GM19351 (cell line): ENCODE results near the gene KHSRP.
"Not testable (repeated sequence)": the region's sequence is repeated elsewhere in the genome, so short reads cannot be mapped to it uniquely, and the experiment has no call there.

Source experiments
- ATAC-seq: cut with Tn5 transposase; IDR thresholded peaks from one replicate; pipeline ENCODE4 v1.9.1; 2021; ENCODE audit warnings: mild to moderate bottlenecking, moderate library complexity; ENCODE audit not compliant: unreplicated experiment

The KHSRP gene

DNA sequence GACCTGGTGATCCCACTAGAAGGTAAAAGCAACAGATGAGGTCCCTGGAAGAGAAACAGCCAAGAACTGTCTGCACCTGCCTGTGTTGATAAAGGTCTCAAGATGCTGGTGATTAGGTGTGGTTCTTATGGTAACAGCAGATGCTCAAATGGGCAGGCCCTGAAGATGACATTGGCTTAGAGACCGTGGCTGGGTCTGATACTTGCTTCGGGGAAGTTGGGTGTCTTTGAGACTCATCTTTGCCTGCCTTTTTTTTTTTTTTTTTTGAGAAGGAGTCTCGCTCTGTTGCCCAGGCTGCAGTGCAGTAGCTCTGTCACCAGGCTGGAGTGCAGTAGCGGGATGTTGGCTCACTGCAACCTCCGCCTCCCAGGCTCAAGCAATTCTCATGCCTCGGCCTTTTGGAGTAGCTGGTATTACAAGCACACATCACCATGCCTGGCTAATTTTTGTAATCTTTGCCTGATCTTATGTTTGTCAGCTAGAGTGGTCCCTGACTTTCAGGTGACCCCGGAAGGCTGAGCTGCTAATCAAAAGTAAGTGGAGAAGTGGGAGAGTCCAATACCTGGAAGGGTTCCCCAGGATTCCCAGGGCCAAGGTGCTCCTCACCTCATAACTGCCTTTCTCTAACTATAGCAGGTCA is 27.1 kb upstream of the KHSRP start:
- ATAC-seq = no peak

DNA sequence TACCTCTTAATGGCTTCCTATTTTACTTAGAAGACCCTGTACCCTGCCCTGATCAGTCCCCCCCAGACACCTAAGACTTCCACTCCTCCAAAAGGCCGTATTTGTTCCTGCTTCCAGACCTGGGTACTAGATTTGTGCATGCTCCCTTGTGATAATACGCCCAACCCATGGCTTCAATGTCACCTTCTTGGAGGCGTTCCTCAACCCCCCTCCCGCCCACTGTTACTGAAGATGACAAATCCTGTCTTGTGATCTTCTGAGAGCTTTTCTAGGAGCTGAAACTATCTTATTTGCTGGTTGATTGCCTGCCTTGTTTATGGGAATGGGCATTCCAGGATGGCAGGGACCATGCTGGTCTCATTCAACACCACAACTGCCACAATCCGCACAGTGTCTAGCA is 25.6 kb upstream of the KHSRP start:
- no peak for ATAC-seq

DNA sequence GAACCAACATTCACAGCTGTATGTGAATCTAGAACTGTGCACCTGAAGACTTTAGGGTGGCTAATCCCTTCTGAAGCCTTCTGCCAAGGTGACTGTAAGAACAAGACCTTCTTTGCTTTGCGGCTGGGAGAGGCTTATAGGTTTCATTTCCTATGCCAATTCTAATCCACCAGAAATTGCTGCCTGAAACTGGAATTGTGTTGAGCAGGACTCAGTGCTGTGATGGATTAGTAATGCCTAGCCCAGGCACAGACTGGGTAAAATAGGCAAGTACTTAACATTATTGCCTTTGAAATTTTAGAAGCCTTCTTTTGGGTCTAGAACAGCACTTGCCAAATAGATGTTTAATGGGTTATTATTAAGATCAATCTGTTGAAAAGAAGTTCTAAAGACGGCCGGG is 23.4 kb upstream of the KHSRP start:
- no peak for ATAC-seq

- ATAC-seq = no peak
Measured at GRCh38 chr19:6446452-6446851, 21.8 kb upstream of the KHSRP start.

DNA sequence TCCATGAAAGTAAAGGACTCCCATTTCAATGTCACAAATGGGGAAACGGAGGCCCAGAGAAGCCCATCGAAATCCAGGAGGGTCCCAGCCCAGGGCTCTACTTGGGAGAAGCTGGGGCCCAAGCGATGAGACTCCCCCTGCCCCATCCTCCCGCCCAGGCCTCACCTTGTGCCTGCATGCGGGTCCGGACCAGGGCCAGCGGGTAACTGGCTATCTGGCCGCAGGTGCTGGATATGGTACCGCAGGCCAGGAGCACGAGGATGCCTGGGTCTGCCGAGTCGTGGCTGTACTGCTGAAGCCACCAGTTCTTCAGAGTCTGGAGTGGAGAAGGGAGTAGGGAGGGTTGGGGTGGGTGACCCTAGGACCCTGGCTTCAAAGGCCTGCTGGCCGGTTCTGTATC is 19.4 kb upstream of the KHSRP start:
- no peak for ATAC-seq

DNA sequence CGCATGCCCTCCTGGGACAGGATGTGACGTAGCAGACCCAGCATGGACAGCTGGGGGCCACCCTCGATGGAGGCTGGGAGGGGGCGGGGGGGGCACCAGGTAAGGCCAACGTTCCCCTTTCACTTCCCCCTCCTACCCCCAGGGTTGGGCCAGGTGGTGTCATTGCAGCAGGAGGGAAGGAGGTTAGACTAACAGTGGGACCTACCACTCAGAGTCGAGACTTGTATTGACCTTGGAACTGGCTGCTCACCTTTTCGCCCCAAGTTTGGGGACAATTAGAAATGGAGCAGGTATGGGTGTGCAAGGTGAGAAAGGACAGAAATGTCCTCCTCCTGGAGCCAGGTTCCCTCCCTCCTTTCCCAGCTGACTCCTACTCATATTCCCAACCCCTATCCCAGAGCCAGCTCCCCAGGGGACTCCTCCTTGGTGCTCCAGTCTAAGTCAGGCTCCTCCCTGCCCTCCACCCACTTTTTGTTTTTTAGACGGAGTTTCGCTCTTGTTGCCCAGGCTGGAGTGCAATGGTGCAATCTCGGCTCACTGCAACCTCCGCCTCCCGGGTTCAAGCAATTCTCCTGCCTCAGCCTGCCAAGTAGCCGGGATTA is 17.6 kb upstream of the KHSRP start:
- ATAC-seq = no peak

- ATAC-seq = no peak
Measured at GRCh38 chr19:6440905-6441304, 16.3 kb upstream of the KHSRP start.

GRCh38 chr19:6439743-6440142 is 15.1 kb upstream of the KHSRP start:
- ATAC-seq = no peak

GRCh38 chr19:6433663-6434062 is 9.1 kb upstream of the KHSRP start, which contains the start of gene SLC25A41:
Gene SLC25A41, minus strand, starts transcription at chr19:6433763. Its CDS starts 70 bp downstream, at chr19:6433693.
- ATAC-seq = no peak

DNA sequence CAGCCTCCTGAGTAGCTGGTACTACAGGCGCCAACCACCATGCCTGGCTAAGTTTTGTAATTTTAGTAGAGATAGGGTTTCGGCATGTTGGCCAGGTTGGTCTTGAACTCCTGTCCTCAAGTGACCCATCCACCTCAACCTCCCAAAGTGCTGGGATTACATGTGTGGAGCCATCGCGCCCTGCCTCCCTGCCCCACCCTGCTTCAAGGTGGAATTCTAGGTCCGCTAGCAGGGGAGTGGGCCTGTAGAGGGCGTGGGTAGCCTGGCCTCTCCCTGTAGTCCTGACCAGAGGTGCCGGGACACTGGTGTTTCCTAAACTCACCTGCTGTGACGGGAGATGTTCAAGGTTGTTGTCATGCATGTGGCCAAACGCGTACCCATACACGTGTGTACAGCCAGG is 8.6 kb upstream of the KHSRP start:
- no peak for ATAC-seq

GRCh38 chr19:6431891-6432290 is 7.3 kb upstream of the KHSRP start:
- ATAC-seq = no peak

DNA sequence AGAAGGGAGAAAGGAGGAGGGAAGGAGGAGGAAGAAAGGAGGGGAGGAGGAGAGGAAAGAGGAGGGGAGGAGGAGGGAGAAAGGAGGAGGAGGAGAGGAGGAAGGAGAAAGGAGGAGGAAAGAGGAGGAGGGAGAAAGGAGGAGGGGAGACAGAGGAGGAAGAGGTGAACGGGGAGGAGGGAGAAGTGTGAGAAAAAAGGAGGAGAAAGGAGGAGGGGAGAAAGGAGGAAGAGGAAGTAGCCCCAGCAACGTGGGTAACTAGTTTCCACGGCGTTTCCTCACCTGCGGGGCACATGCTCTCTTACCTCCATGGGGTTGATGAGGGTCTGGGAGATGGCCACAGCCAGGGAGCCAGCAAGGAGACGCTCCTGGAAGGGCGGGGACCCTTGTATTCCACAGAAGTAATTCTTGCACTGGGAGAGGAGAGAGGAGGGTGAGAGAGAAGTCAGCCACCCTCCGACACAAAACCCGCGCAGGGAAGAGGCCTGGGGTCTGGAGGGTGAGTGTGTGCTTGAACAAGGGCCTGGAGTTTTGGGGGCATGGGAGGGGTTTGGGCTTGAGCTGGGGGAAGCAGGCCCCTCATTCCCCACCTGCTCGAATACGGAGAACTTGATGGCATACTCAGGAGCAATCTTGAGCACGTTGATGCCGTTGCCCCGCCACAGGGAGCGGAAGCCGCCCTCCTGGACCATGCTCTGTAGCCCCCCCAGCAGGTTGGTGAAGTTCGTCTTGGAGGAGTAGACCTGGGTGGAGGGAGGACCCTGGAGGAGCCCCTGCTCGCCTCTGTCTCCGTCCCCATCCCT is 5.0 kb upstream of the KHSRP start:
- no peak for ATAC-seq

DNA sequence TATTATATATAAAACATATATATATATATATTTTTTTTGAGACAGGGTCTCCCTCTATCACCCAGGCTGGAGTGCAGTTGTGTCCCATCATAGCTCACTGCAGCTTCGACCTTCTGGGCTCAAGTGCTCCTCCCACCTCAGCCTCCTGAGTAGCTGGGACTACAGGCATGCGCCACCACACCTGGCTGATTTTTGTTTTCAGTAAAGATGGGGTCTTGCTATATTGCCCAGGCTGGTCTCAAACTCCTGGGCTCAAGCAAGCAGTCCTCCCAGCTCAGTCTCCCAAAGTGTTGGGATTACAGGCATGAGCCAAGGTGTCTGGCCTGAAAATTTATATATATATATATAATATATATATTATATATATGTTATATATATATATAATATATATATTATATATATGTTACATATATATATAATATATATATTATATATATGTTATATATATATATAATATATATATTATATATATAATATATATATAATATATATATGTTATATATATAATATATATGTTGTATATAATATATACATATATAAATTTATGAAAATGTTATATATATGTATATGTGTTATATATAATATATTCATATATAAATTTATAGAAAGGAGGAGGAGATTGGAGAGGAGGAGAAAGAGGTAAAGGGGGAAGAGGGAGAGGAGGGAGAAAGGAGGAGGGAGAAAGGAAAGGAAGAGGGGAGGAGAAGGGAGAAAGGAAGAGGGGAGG is 4.2 kb upstream of the KHSRP start:
- ATAC-seq = not testable (repeated sequence)

DNA sequence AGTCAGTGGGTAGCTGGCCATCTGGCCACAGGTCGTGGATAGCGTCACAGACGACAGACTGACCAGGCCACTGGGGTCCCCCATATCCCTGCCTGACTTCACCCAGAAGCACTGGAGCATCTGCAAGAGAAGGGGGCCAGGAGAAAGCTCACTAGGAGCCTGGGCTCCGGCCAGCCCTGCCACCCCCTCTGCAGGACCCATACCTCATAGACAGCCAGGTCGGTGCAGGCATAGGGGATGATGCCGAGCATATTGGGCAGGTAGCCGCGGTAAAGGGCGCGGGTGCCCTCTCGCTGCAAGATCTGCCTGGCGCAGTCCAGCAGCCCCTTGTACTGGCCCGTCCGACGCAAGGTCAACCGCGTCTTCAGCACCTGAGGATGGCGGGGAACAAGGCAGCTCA is 2.5 kb upstream of the KHSRP start:
- no peak for ATAC-seq

DNA sequence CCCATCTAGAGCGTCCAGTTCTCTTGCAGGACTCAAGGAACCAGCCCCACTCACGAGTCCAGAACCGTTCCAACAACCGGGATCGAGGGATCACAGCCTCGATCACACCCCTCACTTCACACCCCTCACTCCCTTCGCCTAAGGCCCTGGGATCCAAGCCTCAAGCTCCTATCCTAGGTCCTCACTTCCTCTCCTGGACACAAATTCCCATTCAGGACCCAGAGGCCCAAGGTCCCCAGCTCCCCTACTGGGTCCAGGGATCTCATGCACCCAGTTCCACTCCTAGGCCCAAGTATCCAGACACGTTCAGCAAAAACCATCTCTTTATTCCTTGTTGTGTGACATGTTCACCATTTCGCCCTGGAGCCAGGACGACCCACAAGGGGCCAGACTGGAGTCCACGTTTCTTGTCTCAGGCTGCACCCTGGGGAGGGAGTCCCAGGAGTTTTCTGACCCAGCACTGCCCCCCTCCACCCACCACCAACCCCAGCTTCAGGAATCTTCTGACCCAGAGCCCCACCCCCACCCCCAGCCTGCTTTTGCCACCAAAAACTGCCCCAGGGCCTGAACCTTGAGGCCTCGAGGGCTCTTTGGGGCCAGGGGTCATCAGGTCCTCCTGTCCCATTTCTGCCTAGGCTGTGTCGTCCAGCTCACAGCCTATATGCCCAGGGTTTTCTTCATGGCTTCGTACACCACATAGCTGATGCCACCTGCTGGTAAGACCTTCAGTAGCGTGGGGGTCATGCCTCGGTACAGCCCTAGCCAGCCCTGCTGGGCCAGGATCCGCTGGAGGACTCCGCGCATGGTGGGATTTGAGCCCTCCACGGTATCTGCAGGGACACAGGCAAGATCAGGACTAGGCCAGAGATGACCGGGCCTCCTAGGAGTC is 1.4 kb upstream of the KHSRP start:
- ATAC-seq = no peak

GRCh38 chr19:6424939-6425731 is 524 bp upstream of the KHSRP start:
- ATAC-seq = peak; percentile 85

GRCh38 chr19:6423499-6424194 is 964 bp downstream of the KHSRP start:
- ATAC-seq = no peak

DNA sequence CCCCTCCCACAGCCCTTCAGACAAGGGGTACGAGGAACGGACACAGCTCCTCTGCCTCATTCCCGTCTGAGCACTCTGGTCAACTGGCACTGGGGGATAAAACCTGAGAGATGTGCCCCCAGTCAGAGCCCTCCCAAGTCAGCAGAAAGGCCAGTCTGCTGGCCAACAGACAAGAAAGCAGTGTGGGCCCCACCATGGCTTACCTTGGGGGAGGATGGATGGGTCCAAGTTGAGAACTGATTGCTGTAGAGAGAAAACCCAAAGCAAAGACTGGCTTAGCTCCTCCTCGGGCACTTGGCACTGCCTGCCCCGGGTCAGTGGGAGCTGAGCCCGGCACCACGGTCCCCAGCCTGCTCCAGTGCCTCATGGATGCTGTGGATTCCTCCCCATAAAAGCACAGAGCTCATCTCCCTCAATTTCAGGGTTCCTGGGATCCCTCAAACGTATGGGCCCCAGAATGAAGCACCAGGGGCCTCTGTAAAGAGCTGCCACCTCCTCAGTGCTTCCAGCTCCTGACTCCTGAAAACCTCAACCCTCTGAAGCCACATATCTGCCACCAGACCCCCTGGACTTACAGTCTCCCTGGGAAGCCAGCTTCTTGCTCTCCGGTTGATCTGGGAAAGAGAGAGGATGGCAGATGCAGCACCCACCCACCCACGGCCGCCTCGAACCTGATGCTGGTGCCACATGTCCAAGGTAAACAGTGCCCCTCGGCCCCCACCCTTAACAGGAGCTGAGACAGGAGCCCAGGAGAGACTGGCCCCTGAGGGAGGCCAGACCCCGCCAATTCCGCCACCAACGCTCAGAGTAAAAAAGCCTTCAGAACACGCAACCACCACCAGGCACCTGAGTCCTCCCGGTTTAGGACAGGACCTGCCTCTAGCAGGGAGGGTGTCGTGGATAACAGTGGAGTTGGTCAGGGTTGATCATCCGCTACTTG is 3.3 kb downstream of the KHSRP start:
- no peak for ATAC-seq
